A549 (cell line): ENCODE data around the gene KCNJ14.

Experiments
- CTCF ChIP-seq: fragments of >200 bp; sonication (Bioruptor Twin); formaldehyde crosslinking; IDR thresholded peaks from 3 replicates; pipeline ENCODE4 v1.5.1; 2016
- GATA3 ChIP-seq: IDR thresholded peaks from 2 replicates; pipeline ENCODE4 v1.6.1; 2012; ENCODE audit warnings: borderline replicate concordance
- NR3C1 ChIP-seq: fragments of >200 bp; sonication (Bioruptor Twin); formaldehyde crosslinking; IDR thresholded peaks from 3 replicates; pipeline ENCODE4 v1.6.1; 2017
- TP53 ChIP-seq: fragments of 250-450 bp; sonication (Bioruptor Pico); IDR thresholded peaks from 2 replicates; pipeline ENCODE4 v1.5.0; 2021; ENCODE audit warnings: mild to moderate bottlenecking, moderate library complexity

GRCh38 chr19:48481846-48482639, 26.7 kb downstream of the KCNJ14 start:
- TF ChIP-seq CTCF, result no peak
- TF ChIP-seq NR3C1, result no peak
- TF ChIP-seq GATA3, result no peak
- no peak for TF ChIP-seq TP53
